Retinal pigment epithelial cell (primary cell): Measurements from ENCODE around the gene SLC17A3.

Experiments used
- DNase-seq: peaks from one replicate; pipeline ENCODE4 v3.0.0-alpha.2; 2010; ENCODE audit warnings: low read depth
- H3K4me3 ChIP-seq: 2 replicates; pipeline ENCODE4 v1.5.1; 2011; ENCODE audit warnings: mild to moderate bottlenecking, low read length, control low read depth, moderate library complexity
- TF ChIP-seq, protein P1 (sequence below): conservative IDR thresholded peaks from 2 replicates; pipeline ENCODE4 v1.5.1; 2011; ENCODE audit warnings: low read depth, low read length, control low read depth, inconsistent platforms

Gene SLC17A3

DNA sequence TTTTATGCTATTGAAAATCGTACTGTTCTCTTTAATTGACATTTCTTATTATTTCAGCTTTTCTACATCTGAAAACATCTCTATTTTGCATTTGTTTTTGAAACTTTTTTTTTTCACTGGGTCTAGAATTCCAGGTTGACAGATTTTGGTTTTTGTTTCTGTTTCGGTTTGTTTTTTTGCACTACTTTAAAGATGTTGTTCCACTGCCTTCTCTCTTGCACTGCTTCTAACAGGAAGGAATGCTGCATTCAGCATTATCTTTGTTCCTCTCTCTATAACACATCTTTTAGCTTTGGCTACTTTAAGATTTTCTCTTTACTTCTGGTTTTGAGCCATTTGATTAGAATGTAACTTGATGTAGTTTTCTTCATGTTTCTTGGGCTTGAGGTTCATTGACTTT, 22.1 kb downstream of the SLC17A3 start:
- DNase-seq = no peak
- no peak overlapping the region for H3K4me3 ChIP-seq

DNA sequence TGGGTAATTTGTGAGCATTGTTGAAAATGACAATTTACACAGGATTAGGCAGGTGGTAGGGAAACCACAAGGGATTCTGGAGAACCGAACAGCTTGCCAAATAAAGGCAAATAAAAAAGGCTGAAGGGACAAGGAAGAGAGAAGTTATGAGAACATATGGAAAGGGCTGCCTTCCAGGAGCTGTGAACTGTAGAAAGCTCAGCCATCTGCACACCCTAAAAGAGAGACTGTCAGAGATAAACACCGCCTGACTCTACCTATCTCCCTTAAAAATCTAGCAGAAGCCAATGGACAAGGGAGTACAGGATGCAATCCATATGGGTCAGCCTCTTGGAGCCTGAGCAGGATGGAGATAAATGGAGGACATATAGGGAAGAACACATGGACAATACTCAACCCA, 29.5 kb downstream of the SLC17A3 start:
- DNase-seq = no peak
- TF ChIP-seq, protein P1, sequence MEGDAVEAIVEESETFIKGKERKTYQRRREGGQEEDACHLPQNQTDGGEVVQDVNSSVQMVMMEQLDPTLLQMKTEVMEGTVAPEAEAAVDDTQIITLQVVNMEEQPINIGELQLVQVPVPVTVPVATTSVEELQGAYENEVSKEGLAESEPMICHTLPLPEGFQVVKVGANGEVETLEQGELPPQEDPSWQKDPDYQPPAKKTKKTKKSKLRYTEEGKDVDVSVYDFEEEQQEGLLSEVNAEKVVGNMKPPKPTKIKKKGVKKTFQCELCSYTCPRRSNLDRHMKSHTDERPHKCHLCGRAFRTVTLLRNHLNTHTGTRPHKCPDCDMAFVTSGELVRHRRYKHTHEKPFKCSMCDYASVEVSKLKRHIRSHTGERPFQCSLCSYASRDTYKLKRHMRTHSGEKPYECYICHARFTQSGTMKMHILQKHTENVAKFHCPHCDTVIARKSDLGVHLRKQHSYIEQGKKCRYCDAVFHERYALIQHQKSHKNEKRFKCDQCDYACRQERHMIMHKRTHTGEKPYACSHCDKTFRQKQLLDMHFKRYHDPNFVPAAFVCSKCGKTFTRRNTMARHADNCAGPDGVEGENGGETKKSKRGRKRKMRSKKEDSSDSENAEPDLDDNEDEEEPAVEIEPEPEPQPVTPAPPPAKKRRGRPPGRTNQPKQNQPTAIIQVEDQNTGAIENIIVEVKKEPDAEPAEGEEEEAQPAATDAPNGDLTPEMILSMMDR = no peak
- no peak overlapping the region for H3K4me3 ChIP-seq

More for the DNA sequence above, 22.1 kb downstream of the SLC17A3 start:
- TF ChIP-seq, protein P1 = no peak

DNA sequence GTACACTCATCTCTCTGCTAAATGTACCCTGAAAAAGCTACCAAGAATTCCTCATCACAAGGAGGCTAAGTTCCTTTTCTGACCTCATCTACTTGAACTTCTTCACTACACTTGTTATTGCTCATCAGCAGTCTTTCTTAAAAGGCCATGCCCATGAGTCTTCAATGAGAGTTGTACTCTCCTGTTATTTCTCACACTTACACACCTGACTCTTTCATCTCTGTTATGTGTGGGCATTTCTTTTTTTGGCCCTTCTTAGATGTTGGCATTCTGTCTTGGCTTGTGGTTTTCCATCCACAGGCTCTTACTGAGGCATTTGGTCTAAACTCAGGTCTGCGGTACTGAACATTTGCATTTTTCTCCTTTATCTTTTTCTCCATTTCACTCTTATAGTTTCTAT, 31.5 kb downstream of the SLC17A3 start:
- DNase-seq = no peak
- TF ChIP-seq, protein P1 = no peak
- H3K4me3 ChIP-seq = no peak overlapping the region

DNA sequence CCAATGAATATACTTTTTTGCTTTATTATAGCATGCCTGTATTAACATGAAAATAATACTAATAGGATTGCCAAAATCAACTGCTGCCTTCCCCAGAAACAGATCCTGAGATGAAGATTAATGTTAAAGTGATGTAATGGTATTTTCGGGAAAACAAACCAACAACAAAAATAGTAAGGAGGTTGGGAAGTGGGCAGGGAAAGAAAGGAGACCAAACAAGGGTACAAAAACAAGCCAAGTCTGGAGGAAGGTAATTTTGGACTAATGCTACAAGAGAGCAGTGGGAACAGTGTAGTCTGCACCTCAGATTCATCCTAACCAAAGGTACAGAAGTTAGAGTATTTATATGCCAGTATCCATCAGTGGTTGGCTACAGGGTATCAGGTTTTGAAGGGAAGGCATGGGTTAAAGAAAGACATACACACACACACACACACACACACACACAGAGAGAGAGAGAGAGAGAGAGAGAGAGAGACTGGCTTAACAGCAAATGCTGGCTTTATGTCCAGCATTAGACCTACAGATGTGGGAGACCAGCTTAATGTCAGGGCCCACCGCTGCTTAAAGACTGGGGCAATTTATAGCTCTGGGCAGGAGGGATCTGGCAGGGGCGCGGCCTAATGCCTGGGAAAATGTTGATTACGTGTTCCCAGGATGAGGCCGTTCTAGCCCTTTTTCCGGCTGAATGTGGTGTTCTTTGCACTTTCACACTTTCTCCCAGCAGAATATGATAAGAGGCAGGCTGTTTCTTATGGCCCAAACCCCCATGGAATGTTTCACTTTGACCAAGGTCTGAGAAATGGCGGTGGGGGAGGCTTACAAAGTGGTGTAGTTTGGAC, 38.4 kb downstream of the SLC17A3 start:
- TF ChIP-seq, protein P1 = no peak
- no peak for DNase-seq
- H3K4me3 ChIP-seq = no peak overlapping the region

DNA sequence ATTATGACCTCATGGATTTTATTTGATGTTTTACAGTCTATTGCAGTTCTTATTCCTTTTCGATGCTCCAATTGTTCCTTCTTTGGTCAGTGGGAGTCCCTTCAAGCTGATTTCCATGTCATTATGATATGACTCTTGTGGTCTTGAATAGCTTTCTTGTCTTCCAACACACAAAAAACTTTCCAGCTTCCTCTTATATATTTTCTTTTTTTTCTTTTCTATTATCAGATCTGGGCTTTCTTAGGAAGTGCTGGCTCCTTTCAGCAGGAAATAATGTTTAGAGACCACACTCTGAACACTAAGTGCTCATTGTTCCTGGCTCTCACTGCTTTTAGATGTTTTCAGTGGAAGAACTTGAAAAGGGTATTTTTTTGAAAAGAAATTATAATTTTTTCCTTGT, 39.1 kb downstream of the SLC17A3 start:
- no peak overlapping the region for H3K4me3 ChIP-seq
- TF ChIP-seq, protein P1 = no peak
- no peak for DNase-seq

DNA sequence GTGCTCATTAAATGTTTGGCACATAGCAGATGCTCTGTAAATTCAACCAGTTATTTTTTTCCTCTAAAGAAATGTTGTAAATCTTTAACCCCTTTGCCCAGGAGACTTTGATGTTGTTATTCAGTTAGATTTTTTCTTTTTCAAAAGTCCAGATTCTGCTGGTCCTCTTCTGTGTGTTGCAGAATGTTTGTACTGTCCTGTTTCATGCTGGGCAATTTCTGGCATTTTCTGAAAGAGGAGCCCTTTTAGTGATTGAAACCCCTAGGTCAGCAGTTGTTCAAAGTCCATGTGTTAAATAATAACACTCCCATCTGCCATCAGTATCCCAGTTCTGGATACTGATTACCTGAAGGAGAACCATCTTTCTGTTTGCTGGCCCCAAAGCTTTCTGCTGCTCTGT, 40.9 kb downstream of the SLC17A3 start:
- H3K4me3 ChIP-seq = no peak overlapping the region
- TF ChIP-seq, protein P1 = no peak
- no peak for DNase-seq

DNA sequence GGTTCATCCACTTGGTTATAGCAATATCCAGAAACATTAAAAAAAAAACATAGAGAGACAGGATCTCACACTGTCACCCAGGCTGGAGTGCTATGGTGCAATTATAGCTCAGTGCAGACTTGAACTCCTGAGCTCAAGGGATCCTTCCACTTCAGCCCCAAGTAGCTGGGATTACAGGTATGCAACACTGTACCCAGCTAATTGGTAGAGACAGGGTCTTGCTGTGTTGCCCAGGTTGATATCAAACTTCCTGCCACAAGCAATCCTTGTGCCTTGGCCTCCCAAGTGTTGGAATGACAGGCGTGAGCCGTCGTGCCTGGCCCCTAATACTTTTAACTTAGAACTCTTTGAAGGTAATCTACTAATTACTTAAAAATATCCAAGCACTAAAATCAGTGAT, 41.4 kb downstream of the SLC17A3 start:
- no peak overlapping the region for H3K4me3 ChIP-seq
- TF ChIP-seq, protein P1 = no peak
- no peak for DNase-seq
